NCI-H2081 treated with DMSO at 0.1 percent for 48 hours (cell line): ENCODE data around the gene MRPL2.
"Not testable (repeated sequence)": the region's sequence is repeated elsewhere in the genome, so short reads cannot be mapped to it uniquely, and the experiment has no call there.

Source experiments
- DNase-seq: peaks from one replicate; lab custom pipeline; 2025; lab: John Stamatoyannopoulos, UW

MRPL2 gene

DNA sequence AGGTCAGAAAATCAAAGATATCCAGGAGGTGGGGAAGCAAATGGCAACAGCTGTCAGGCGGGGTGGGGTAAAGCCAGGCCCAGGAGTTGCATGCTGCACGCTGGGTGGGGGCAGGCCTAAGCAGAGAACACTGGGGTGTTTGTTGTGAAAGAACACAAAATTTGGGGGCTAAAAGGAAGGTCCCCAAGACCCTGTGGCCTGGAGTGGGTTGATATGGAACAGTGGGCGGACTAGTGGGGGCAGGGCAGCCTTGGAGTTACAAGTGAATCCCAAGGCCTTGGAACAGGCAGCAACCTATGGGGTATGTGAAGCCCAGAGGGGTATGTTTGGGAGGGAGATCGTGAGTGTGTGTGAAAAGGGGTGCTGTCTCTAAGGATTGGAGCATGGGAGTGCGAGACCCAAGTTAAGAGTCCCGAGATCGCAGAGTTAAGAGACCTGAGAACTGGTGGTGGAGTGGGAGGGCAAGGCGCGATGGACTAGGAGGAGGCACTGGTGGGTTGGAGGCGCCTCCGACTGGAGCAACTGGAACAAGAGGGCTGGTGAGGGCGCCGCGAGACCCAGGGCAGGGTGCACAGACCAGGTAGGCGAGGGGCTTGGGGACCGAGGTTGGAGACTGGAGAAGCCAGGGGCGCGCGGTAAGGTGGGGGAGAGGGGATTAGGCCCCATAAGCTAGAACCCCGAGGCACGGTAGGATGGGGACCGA lies 6.2 kb downstream of the MRPL2 start:
- no peak for DNase-seq

- DNase-seq = no peak
These were observed 6.9 kb downstream of the MRPL2 start for GRCh38 chr6:43052225-43052841.

DNA sequence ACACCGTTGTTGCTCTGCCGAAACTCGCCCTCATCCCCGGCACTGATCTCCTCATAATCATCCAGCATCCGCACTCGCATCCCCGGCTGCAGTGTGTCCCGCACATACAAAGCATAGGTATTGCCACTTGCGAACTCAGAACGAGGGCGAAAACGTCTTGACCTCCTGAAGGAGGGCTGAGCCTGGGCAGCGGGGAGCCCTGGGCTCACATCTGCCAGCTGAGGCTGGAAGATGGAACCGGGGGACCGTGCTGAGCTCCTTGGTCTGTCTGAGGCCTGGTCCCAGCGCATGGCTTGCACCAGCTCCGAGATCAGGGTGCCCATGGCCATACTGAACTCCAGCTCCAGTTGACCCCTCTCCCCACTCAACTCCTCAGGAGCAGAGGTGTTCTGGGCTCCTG lies 8.3 kb downstream of the MRPL2 start:
- no peak for DNase-seq

- no peak for DNase-seq
These were observed 11.2 kb downstream of the MRPL2 start for GRCh38 chr6:43047998-43048397.

DNA sequence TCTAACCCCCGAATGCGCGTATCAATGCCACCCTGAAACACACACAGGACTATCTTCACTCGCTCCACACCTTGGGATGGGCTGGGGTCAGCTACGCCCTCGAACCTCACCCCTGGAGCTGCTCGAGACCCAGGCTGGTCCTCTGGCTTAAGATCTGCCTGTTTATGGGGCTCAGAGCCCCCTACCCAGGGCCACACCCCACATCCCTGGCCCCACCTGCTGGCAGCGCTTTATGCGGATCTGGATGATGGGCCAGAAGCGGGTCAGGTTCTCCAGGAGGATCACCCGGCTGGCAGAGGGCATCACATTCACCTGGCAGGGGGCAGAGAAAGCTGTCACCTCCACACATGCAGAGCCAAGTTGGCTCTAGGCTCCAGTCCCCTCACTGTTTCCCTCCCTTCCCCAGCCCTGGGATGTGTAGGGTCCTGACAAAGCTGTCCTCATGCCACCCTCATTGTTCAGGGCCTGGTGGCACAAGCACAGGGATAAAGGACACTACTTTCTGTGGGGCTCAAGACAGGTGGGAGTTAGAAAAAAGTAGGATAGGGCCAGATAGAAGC lies 13.8 kb downstream of the MRPL2 start:
- DNase-seq = no peak

GRCh38 chr6:43043310-43043709 lies 15.9 kb downstream of the MRPL2 start:
- DNase-seq = no peak

GRCh38 chr6:43041475-43041874 lies 17.8 kb downstream of the MRPL2 start:
- not testable (repeated sequence) for DNase-seq

- DNase-seq = no peak
These were observed 18.5 kb downstream of the MRPL2 start for GRCh38 chr6:43040542-43041257.

DNA sequence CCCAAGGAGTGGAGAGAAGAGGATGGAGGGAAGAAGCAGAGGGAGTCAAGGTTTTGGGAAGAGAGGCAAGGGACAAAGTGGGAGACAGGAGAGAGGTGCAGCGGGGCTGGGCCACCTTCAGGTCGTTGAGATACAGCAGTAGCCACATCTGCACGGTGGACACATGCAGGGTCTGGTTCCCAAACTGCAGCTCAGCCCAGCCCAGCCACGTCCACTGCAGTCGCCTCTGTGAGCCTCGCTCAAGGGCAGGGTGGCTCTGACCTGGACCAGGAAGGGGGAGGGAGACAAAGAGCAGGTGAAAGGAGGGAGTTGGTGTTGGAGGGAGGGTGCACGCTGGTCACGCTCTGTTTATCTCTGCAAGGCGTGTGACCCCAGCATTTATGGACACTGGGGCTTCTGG lies 20.5 kb downstream of the MRPL2 start:
- no peak for DNase-seq

DNA sequence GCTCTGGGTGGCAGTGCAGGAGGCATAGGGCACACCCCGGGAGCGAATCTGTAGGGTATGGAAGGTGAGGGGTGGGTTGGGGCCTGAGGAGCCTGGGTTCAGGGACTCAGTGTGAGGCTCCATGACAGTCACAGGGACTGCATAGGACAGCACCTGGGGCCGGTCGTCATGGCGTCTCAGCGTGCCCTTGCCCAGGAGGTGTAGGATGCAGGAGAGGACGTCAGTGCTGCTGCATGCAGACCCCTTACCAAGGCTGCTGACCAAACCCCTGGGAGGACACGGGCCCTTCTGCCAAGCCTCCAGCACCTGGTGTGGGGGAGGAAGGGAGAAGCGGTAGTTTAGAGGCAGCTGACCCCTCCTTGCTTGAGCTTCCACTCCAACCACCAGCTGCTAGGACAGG lies 21.5 kb downstream of the MRPL2 start:
- no peak for DNase-seq

GRCh38 chr6:43037197-43037596 lies 22.0 kb downstream of the MRPL2 start:
- no peak for DNase-seq

DNA sequence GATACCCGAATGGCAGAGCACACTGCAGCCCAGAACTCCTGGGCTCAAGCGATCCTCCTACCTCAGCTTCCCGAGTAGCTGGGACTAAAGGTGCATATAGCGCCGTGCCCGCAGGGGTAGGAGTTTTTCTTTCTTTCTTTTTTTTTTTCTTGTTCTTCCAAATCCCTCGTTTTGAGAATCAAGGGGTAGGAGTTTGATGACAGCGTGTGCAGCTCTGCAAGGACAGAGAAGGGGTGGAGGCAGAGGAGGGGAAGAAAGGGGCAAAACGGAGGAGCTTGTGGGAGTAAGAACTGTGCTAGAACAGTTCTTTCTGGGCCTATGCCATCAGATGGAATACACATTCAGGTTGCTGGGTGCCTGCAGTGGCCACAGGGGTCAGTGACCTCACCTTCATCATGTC lies 22.5 kb downstream of the MRPL2 start:
- no peak for DNase-seq

DNA sequence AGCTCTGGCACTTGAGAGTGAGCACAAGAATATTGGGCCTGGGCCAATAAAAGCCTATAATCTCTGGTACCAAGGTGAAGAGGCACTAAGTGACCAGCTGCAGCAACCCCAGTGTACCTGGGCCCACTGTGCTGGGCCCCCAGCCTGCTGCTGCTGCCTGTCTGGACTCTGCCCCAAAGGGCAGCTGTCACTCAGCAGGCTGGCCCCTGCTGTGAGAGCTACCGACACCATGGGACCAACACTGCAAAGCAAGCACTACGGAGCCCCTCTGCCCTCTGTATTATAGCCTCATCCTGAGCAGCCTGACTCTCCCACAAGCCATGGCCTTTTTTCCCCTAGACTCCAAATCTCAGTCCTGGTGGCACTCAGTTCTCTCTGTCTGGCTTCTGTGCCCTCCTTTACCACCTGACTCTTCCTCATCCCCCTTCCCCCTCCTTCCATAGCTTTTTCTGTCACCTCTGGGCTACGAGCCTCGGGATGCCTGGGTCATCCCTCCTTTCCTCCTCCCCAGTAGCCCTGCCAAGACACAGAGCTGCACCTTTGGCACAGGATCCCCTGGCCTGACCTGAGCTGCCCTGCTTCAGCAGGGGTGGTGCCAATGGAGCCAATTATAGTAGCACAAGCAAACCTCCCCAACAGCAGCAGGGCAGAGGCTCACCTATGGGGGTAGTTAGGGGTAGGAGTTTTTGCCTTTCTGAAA lies 23.6 kb downstream of the MRPL2 start:
- no peak for DNase-seq

GRCh38 chr6:43034190-43034525 lies 25.1 kb downstream of the MRPL2 start:
- DNase-seq = no peak

GRCh38 chr6:43033496-43034189 lies 25.6 kb downstream of the MRPL2 start:
- DNase-seq = no peak

GRCh38 chr6:43032326-43032725 lies 26.9 kb downstream of the MRPL2 start:
- no peak for DNase-seq

- no peak for DNase-seq
These were observed 30.1 kb downstream of the MRPL2 start for GRCh38 chr6:43029120-43029519.

GRCh38 chr6:43026365-43026764 lies 32.9 kb downstream of the MRPL2 start:
- no peak for DNase-seq

DNA sequence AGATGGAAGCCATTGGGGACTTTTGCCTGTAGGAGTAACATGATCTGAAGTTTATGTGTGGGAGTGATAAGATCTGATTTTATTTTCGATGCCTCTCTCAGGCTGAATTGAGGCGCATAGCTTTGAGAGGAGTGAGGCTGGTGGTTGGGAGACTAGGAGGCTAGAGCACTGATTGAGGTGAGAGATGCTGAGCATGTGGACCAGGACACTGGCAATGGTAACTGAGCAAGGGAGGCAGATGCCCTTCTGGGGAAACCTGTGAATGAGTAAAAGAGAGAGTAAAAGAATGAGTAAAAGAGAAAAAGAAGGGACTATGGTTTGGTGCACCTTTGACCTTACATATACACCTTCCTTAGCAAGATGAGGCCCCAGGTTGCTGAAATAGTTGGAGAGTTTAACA lies 34.8 kb downstream of the MRPL2 start:
- DNase-seq = no peak

DNA sequence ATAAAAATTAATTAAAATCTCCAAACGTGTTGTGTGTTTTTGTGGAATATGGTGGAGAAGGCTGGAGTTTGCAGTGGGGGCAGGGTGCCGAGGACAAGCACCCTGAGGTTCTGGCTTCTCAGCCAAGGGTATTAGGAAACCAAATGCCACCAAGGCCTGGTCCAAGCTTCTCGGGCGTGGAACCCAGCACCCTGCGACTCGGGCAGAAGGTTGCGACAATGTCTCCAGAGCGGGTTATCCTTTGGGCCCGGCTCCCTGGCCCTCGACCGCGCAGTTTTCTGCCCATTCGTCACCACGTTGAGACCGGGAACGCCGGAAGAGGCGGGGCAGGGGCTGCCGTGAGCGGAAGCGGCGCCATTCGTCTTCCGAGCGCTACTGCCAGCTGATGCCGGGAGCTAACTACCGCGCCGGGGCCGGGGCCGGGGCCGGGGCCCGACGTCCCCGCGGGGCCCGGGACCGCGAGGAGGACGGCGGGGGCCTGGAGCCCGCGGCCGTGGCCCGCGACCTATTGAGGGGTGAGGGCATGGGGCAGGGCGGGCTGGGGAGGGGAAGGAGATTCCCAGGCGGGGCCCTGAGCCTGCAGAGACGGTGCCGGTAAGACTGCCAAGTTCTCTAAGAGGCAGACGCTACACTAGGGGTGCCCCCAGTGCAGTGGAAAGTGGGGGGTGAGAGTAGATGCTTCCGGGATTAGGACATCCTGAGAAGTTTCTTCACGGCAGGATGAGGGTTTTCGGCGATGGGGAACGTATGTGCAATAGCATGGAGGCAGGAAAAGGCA lies 37.8 kb downstream of the MRPL2 start, which contains the start of gene RRP36:
Gene RRP36 (plus strand): TSS at position 354 of the 778 bp plus-strand sequence. CDS start 32 bp downstream, at position 386.
- DNase-seq = no peak

- no peak for DNase-seq
These were observed 38.4 kb downstream of the MRPL2 start for GRCh38 chr6:43020847-43021246.
